GM12864 (cell line): ENCODE measurements around the gene SAP30BP.

Experiments
- DNase-seq: peaks from one replicate; pipeline ENCODE4 v3.0.0-alpha.2; 2011; ENCODE audit warnings: low read depth
- H3K4me3 ChIP-seq: 2 replicates; pipeline ENCODE4 v1.5.1; 2011; ENCODE audit warnings: mild to moderate bottlenecking, low read depth, low read length, control low read depth
- TF ChIP-seq, protein P1 (sequence below): IDR thresholded peaks from 2 replicates; pipeline ENCODE4 v1.5.1; 2011; ENCODE audit warnings: low read depth, mild to moderate bottlenecking, moderate library complexity, low read length, control low read depth, inconsistent platforms; ENCODE audit errors: missing control alignments

Gene SAP30BP

DNA sequence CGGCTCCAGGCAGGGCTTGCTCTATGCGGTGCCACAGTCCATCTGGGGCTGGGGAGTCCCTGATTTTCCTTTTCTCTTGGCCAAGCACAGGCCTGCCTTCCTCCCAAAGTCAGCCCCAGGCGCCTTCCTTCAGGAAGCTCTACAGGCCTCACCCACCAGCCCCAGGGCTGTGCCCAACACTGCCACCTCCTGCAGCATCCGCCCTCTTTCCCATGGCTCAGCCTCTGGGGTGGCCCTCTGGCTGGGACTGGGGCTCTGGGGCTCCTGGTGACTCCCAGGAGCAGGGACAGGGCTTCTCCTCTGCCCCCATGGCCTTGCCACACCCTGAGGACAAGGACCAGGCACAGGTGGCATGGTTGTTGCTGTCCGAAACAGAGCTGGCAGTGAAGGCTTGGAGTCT is 54.9 kb downstream of the SAP30BP start:
- TF ChIP-seq, protein P1, sequence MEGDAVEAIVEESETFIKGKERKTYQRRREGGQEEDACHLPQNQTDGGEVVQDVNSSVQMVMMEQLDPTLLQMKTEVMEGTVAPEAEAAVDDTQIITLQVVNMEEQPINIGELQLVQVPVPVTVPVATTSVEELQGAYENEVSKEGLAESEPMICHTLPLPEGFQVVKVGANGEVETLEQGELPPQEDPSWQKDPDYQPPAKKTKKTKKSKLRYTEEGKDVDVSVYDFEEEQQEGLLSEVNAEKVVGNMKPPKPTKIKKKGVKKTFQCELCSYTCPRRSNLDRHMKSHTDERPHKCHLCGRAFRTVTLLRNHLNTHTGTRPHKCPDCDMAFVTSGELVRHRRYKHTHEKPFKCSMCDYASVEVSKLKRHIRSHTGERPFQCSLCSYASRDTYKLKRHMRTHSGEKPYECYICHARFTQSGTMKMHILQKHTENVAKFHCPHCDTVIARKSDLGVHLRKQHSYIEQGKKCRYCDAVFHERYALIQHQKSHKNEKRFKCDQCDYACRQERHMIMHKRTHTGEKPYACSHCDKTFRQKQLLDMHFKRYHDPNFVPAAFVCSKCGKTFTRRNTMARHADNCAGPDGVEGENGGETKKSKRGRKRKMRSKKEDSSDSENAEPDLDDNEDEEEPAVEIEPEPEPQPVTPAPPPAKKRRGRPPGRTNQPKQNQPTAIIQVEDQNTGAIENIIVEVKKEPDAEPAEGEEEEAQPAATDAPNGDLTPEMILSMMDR, result no peak
- DNase-seq, result no peak
- H3K4me3 ChIP-seq, result no peak overlapping the region

DNA sequence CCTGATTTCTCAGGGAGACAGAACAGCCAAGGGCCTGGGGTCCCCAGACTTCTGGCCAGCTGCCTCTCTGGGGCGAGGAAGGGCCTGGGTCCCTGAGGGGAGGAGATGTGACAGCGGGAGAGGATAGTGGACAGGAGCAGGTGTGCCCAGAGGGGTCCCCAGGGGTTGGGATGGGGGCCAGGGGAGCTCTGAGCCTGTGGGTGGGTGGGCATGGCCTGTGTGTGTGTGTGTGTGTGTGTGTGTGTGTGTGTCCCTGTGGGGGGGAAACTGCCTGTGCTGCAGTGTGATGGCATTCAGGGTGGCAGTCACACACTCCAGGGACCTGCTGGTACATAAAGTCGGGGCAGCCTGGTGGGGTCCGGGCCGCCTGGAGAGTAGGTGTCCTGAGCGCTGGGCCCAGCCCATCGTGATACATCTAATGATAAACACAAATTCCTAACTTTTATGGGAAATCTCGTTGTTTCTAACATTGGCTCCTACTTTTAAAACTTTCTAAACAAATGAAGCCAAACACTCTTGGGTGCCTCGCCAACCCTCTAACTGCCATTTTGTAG is 55.5 kb downstream of the SAP30BP start:
- no peak for DNase-seq
- H3K4me3 ChIP-seq, result no peak overlapping the region
- TF ChIP-seq, protein P1, result no peak

DNA sequence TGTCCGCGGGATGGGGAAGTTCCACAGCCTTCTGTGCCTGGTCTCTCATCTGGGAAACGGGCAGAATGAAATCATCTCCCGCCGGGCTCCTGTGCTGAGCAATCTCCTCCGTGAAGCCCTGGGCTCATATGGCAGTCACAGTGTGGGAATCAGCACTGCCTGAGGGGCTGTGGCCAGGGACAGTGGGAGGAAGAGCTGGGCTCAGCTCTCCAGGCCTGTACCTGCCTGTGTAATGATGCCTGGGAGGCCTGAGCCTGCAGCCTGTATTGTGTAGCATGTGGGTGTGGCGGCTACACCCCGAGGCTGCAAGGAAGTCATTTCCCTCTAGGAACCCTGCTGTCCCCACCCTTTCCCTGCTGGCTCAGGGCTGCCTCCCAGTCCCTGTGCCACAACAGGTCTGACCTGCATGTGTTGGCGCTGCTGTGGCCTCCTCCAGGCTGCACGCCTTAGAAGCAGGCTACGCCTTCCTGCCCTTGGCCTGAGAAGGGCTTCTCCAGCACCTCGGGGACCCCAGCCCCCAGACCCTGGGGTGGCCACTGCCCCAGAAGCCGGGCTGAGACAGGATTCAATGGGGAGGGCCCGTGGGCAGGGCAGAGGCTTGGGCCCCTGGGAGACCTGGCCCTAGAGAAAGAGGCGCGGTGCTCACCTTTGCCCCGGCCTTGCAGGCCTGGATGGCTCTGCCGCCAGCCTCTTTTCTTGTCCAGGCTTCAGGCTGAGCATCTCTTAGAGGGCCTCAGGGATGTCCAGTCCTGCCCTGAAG is 56.2 kb downstream of the SAP30BP start:
- TF ChIP-seq, protein P1, result no peak
- no peak for DNase-seq
- H3K4me3 ChIP-seq, result no peak overlapping the region

- H3K4me3 ChIP-seq, result no peak overlapping the region
- no peak for DNase-seq
- TF ChIP-seq, protein P1, result no peak
Measured at GRCh38 chr17:75724016-75725003, 57.2 kb downstream of the SAP30BP start.

- no peak for DNase-seq
- no peak overlapping the region for H3K4me3 ChIP-seq
- TF ChIP-seq, protein P1, result no peak
Measured at GRCh38 chr17:75725504-75725903, 58.4 kb downstream of the SAP30BP start.

- no peak overlapping the region for H3K4me3 ChIP-seq
- no peak for DNase-seq
- TF ChIP-seq, protein P1, result no peak
Measured at GRCh38 chr17:75727391-75727790, 60.3 kb downstream of the SAP30BP start.
